ENCODE measurements around the gene SPTBN1.

GRCh38 chr2:54551123-54551756 lies 95.1 kb downstream of the SPTBN1 start:
- TF ChIP-seq, protein P1, sequence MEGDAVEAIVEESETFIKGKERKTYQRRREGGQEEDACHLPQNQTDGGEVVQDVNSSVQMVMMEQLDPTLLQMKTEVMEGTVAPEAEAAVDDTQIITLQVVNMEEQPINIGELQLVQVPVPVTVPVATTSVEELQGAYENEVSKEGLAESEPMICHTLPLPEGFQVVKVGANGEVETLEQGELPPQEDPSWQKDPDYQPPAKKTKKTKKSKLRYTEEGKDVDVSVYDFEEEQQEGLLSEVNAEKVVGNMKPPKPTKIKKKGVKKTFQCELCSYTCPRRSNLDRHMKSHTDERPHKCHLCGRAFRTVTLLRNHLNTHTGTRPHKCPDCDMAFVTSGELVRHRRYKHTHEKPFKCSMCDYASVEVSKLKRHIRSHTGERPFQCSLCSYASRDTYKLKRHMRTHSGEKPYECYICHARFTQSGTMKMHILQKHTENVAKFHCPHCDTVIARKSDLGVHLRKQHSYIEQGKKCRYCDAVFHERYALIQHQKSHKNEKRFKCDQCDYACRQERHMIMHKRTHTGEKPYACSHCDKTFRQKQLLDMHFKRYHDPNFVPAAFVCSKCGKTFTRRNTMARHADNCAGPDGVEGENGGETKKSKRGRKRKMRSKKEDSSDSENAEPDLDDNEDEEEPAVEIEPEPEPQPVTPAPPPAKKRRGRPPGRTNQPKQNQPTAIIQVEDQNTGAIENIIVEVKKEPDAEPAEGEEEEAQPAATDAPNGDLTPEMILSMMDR (IDR thresholded peaks at IDR 0.05): no peak
- TF ChIP-seq POLR2A (IDR thresholded peaks at IDR 0.05): no peak
